ENCODE results near the gene STXBP1. TPM values are rescaled to one million over a fixed set of nuclear protein-coding genes. Genes with fewer than 3 reads are reported as not detected.

Gene STXBP1
- total RNA-seq, 6 donors from 2014 or later: 44.6 to 124 (median 76.1) TPM

- Histone ChIP-seq H3K36me3 (peaks cover 16 to 84% (median 43%) of the 10 kb centered on the region in 4 donors), H3K27ac (peak overlapping the region; percentile 20 to 52 (median 39)), H3K4me3 (no peak overlapping the region), H3K9me3 (no peaks in the 10 kb centered on the region), H3K4me1 (peaks cover 0 to 8% (median 2%) of the 10 kb centered on the region in 4 donors), H3K27me3 (no peaks in the 10 kb centered on the region)
- WGBS, 2 donors: 41 to 74% methylated on average over 8 of the region's 10 CpGs
- TF ChIP-seq POLR2A (IDR thresholded peaks at IDR 0.05) (no peak), POLR2AphosphoS5 (IDR thresholded peaks at IDR 0.05) (no peak), EP300 (IDR thresholded peaks at IDR 0.05) (no peak)
- TF ChIP-seq, protein P1, sequence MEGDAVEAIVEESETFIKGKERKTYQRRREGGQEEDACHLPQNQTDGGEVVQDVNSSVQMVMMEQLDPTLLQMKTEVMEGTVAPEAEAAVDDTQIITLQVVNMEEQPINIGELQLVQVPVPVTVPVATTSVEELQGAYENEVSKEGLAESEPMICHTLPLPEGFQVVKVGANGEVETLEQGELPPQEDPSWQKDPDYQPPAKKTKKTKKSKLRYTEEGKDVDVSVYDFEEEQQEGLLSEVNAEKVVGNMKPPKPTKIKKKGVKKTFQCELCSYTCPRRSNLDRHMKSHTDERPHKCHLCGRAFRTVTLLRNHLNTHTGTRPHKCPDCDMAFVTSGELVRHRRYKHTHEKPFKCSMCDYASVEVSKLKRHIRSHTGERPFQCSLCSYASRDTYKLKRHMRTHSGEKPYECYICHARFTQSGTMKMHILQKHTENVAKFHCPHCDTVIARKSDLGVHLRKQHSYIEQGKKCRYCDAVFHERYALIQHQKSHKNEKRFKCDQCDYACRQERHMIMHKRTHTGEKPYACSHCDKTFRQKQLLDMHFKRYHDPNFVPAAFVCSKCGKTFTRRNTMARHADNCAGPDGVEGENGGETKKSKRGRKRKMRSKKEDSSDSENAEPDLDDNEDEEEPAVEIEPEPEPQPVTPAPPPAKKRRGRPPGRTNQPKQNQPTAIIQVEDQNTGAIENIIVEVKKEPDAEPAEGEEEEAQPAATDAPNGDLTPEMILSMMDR (IDR thresholded peaks at IDR 0.05): no peak
- peak; percentile 35 to 62 for ATAC-seq (ENCODE audit: low FRiP score in 2 of 2)
- no peak for DNase-seq
Measured at GRCh38 chr9:127664678-127665507, 52.8 kb downstream of the STXBP1 start.

DNA sequence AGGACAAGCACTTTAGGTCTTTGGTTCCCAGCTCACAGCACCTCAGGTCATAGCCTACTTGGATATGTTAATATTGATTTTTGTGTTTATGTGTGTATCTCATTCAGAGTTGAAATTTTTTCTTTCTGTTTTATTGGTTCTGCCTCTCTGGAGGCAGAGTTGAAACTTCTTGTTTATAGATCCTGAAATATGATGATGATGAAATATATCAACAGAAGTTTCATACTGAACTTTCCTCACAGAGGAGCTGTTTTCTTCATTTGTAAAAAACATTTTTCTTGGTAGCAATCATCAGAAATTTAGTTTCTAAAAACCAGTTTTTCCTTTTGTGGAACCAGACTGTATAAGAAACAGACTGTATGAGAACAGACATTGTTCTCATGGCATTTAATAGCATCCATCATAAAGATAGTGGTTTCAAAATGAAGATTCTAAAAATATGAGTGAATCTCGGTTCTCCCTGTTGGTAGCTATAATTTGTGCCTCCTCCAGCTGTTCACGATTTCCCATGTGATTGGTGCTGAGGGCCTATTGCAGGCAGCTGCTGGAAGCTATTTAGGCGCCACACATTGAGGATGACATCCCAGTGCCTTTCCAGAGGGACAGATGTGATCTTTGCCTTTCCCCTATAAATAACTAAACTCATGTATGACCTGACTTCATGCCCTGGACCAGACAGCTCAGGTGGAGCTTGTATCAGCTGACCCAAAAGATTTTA is 55.2 kb downstream of the STXBP1 start:
- no peaks in the 10 kb centered on the region for H3K9me3 ChIP-seq
- H3K36me3 ChIP-seq: peaks cover 10 to 85% (median 48%) of the 10 kb centered on the region in 4 donors
- 74 to 77% methylated on average over 3 of the region's 3 CpGs for WGBS, 2 donors
- H3K4me1 ChIP-seq: peaks cover 0 to 8% (median 2%) of the 10 kb centered on the region in 4 donors
- H3K4me3 ChIP-seq: no peak overlapping the region
- no peak overlapping the region for H3K27ac ChIP-seq
- ATAC-seq (ENCODE audit: low FRiP score in 2 of 2) (no peak), DNase-seq (no peak)
- H3K27me3 ChIP-seq: no peaks in the 10 kb centered on the region
- TF ChIP-seq, protein P1 (IDR thresholded peaks at IDR 0.05): no peak
- TF ChIP-seq EP300 (IDR thresholded peaks at IDR 0.05) (no peak), POLR2AphosphoS5 (IDR thresholded peaks at IDR 0.05) (no peak)

- DNase-seq: peak in 1 of 2 donors; percentile 41
- Histone ChIP-seq H3K27ac (no peak overlapping the region), H3K9me3 (no peaks in the 10 kb centered on the region), H3K27me3 (no peaks in the 10 kb centered on the region), H3K4me3 (no peak overlapping the region), H3K36me3 (peaks cover 13 to 85% (median 50%) of the 10 kb centered on the region in 4 donors), H3K4me1 (peaks cover 0 to 8% (median 2%) of the 10 kb centered on the region in 4 donors)
- no peak for ATAC-seq (ENCODE audit: low FRiP score in 2 of 2)
- TF ChIP-seq, protein P1 (IDR thresholded peaks at IDR 0.05): no peak
- TF ChIP-seq POLR2A (IDR thresholded peaks at IDR 0.05) (no peak), EP300 (IDR thresholded peaks at IDR 0.05) (no peak), POLR2AphosphoS5 (IDR thresholded peaks at IDR 0.05) (no peak)
- 91 to 95% methylated on average over 18 of the region's 18 CpGs for WGBS, 2 donors
Measured at GRCh38 chr9:127667906-127668305, 55.8 kb downstream of the STXBP1 start.

DNA sequence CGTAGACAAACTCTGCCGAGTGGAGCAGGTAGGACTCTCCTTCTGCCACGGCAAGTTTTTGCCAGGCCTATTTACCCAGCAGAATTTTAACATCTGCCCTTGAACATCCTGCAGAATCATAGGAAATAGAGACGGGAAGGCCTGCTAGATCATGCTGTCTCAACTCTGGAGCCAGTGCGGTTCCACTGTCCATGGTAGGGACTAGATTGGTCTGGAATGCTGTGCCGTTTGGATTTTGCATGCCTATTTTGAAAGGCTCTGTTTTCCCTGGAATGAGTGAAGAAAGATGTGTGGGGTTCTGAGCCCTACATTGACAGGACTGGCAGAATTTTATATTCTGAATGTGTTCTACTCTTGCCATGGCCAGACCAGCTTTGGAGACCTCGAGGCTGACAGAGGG is 61.2 kb downstream of the STXBP1 start:
- no peak for TF ChIP-seq EP300 (IDR thresholded peaks at IDR 0.05)
- TF ChIP-seq, protein P1 (IDR thresholded peaks at IDR 0.05): no peak
- TF ChIP-seq POLR2A (IDR thresholded peaks at IDR 0.05): no peak
- no peak for TF ChIP-seq POLR2AphosphoS5 (IDR thresholded peaks at IDR 0.05)
- H3K4me3 ChIP-seq: no peak overlapping the region
- no peaks in the 10 kb centered on the region for H3K4me1 ChIP-seq
- no peaks in the 10 kb centered on the region for H3K27me3 ChIP-seq
- H3K27ac ChIP-seq: no peak overlapping the region
- ATAC-seq (ENCODE audit: low FRiP score in 2 of 2) (no peak), DNase-seq (no peak)
- H3K36me3 ChIP-seq: peaks cover 17 to 91% (median 47%) of the 10 kb centered on the region in 4 donors
- H3K9me3 ChIP-seq: no peaks in the 10 kb centered on the region
- 89 to 96% methylated on average over 7 of the region's 7 CpGs for WGBS, 2 donors
